ENCODE results near the gene MCHR1. TPM values are rescaled to one million over a fixed set of nuclear protein-coding genes. Genes with fewer than 3 reads are reported as not detected.
"Not testable (repeated sequence)": the region's sequence is repeated elsewhere in the genome, so short reads cannot be mapped to it uniquely, and the experiment has no call there.

MCHR1 gene
- total RNA-seq, 2 experiments from 2014 or later = not detected

DNA sequence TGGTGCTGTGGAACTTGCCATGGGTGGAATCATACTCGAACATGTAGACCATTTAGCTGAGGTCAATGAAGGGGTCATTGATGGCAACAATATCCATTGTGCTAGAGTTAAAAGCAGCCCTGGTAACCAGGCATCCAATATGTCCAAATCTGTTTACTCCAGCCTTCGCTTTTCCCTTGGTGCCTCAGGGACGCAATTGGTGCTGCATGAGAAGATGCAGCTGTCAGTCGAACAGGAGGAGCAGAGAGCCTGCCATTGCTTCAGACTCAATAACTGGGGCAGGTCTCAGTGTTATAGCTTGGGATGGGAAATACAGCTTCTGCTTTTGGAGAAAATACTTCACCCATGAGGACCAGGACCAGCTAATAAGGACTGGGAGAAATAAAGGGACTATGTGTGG, 5.0 kb upstream of the MCHR1 start:
- ChIA-PET CTCF (interaction anchor here (0.8 to 1.8 kb wide), 2 partner anchors 9 to 86 kb away, joined by 3 to 4 read pairs; no protein-coding TSS in a partner anchor), POLR2A (no interaction called here)
- peaks cover 3% of the 10 kb centered on the region for H3K27me3 Mint-ChIP-seq
- H3K27ac Mint-ChIP-seq = no peak overlapping the region
- H3K36me3 Mint-ChIP-seq (ENCODE audit: low read depth) = no peaks in the 10 kb centered on the region
- H3K9me3 Mint-ChIP-seq = no peaks in the 10 kb centered on the region
- peaks cover 6% of the 10 kb centered on the region for H3K4me1 Mint-ChIP-seq (ENCODE audit: low read depth)
- no peak for ATAC-seq
- intact Hi-C loops (cut with micrococcal nuclease) = no loop called here
- H3K4me3 Mint-ChIP-seq = no peak overlapping the region
- no peak for DNase-seq
- TF ChIP-seq, protein P1, sequence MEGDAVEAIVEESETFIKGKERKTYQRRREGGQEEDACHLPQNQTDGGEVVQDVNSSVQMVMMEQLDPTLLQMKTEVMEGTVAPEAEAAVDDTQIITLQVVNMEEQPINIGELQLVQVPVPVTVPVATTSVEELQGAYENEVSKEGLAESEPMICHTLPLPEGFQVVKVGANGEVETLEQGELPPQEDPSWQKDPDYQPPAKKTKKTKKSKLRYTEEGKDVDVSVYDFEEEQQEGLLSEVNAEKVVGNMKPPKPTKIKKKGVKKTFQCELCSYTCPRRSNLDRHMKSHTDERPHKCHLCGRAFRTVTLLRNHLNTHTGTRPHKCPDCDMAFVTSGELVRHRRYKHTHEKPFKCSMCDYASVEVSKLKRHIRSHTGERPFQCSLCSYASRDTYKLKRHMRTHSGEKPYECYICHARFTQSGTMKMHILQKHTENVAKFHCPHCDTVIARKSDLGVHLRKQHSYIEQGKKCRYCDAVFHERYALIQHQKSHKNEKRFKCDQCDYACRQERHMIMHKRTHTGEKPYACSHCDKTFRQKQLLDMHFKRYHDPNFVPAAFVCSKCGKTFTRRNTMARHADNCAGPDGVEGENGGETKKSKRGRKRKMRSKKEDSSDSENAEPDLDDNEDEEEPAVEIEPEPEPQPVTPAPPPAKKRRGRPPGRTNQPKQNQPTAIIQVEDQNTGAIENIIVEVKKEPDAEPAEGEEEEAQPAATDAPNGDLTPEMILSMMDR (IDR thresholded peaks at IDR 0.05) = no peak

DNA sequence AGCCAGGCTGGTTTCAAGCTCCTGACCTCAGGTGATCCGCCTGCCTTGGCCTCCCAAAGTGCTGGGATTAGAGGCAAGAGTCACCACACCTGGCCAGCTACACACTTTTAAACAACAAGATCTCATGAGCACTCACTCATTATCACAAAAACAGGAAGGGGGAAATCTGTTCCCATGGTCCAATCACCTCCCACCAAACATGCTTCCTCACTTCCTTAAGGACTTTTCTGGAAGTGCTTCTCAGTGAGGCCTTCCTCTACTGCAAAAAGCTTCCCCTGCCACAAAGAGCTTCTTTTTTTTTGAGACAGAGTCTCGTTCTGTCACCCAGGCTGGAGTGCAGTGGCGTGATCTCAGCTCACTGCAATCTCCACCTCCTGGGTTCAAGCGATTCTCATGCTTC, 3.1 kb upstream of the MCHR1 start:
- H3K27ac Mint-ChIP-seq; DNase-seq; H3K4me3 Mint-ChIP-seq; H3K4me1 Mint-ChIP-seq (ENCODE audit: low read depth); ATAC-seq; intact Hi-C loops (cut with micrococcal nuclease); H3K9me3 Mint-ChIP-seq; H3K36me3 Mint-ChIP-seq (ENCODE audit: low read depth): not testable (repeated sequence)
- peaks cover 20% of the 10 kb centered on the region for H3K27me3 Mint-ChIP-seq
- CTCF ChIA-PET = interaction anchor here (0.9 kb wide), 1 partner anchor 84 kb away, joined by 4 read pairs; no protein-coding TSS in a partner anchor
- POLR2A ChIA-PET = interaction anchor here (1.1 kb wide), 1 partner anchor 53 kb away, joined by 3 read pairs; no protein-coding TSS in a partner anchor

DNA sequence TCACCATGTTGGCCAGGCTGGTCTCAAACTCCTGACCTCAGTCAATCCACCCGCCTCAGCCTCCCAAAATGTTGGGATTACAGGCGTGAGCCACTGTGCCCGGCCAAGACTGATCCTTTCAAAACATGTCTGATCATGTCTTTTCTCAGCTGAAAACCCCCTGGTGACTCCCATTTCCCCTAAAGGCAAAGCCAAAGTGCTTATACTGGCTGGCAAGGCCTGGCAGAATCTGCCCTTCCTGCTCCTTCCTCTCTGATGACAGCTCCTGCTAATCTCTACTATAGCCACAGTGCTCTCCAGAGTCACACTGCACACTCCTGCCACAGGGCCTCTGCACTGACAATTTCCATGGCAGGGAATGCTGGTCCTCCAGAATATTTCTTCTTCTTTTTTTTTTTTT, 2.6 kb upstream of the MCHR1 start:
- Mint-ChIP-seq H3K4me1 (ENCODE audit: low read depth) (peaks cover 6% of the 10 kb centered on the region), H3K27me3 (peaks cover 20% of the 10 kb centered on the region), H3K4me3 (no peak overlapping the region), H3K9me3 (no peaks in the 10 kb centered on the region), H3K27ac (no peak overlapping the region), H3K36me3 (ENCODE audit: low read depth) (no peaks in the 10 kb centered on the region)
- CTCF ChIA-PET = interaction anchor here (0.9 kb wide), 1 partner anchor 83 kb away, joined by 4 read pairs; no protein-coding TSS in a partner anchor
- POLR2A ChIA-PET = no interaction called here
- no peak for DNase-seq
- TF ChIP-seq, protein P1 (IDR thresholded peaks at IDR 0.05) = no peak
- ATAC-seq = no peak
- intact Hi-C loops (cut with micrococcal nuclease) = no loop called here

DNA sequence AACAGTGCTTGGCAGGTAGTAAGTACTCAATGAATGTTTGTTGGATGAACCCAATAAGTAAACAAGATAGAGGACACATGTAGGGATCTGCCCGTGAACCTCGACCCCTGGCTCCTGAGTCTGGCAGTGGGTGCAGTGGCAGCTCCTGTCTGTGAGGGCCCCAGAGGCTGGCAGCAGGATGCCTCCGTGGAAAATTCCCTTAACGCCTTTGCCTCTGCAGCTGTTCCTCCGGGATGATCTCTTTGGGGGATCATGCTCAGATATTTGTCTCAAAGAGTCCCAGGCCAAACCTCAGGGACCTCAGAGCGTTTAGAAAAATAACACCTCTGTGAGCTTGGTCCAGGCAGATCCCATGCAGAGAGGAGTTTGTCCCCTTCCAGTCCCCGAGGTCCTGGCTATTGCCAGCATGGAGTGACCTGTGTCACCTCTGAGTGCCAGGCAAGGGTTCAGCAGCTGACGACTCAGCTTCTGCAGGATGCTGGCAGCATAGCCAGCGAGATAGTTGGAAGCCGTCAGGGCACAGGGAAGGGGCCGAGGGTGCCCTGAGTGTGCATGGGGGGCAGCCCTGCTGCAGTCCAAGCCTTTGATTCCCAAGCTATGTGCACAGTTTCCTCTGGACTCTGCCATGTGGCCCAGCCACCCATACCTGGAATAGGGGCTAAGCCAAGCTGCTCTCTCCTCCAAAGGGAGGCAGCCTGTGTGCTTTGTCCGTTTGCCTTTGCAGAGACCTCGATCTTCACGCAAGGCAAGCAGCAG, 613 bp upstream of the MCHR1 start:
- H3K4me1 Mint-ChIP-seq (ENCODE audit: low read depth) = peaks cover 24% of the 10 kb centered on the region
- no peaks in the 10 kb centered on the region for H3K36me3 Mint-ChIP-seq (ENCODE audit: low read depth)
- ATAC-seq (no peak), DNase-seq (no peak)
- intact Hi-C loops (cut with micrococcal nuclease) = no loop called here
- CTCF ChIA-PET = no interaction called here
- no peaks in the 10 kb centered on the region for H3K9me3 Mint-ChIP-seq
- TF ChIP-seq, protein P1 (IDR thresholded peaks at IDR 0.05) = no peak
- no peak overlapping the region for H3K27ac Mint-ChIP-seq
- POLR2A ChIA-PET = no interaction called here
- H3K27me3 Mint-ChIP-seq = peaks cover 20% of the 10 kb centered on the region
- H3K4me3 Mint-ChIP-seq = no peak overlapping the region

DNA sequence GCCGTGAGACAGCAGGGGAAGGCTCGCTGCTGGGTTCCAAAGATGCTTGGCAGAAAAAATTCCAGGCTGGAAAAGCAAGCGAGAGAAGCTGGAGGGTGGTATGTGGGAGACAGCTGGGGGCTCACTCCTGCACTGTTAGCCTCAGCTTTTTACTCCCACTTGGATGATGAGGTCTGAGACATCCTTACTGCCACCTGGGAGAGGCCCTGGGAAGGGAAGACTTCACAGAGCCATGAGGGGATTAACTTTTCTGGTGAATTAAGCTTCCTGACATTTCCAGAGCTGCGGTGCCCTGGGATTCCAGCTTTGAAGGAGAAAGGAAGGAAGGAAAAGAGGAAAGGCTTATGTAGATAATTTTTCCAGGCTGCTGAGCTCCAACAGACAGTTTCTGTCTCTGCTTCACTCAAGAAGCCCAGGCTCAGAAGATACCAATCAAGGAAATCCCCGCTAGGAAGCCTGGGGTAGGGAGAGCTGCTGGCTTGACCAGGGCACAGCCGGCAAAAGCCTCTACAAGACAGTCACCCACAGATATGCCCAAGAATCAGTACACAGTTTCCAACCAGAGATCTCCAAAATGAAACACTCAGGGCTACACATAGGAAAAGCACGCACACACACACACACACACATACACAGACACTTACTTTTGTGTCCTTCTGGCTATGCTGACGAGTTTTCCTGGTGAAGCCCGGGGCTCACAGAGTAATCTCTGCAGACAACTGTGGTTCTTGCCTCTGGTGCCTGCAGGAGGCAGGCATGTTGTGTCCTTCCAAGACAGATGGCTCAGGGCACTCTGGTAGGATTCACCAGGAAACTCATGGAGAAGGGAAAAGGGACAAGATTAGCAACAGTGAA, 907 bp downstream of the MCHR1 start:
- CTCF ChIA-PET = interaction anchor here (0.6 to 1.3 kb wide), 2 partner anchors 15 to 80 kb away, joined by 3 read pairs; no protein-coding TSS in a partner anchor
- POLR2A ChIA-PET = no interaction called here

More for the DNA sequence above, 907 bp downstream of the MCHR1 start:
- DNase-seq (no peak), ATAC-seq (no peak)
- intact Hi-C loops (cut with micrococcal nuclease) = loop anchor here (5.0 kb wide), 1 partner anchor 82 kb away; no protein-coding TSS in a partner anchor
- Mint-ChIP-seq H3K4me3 (no peak overlapping the region), H3K9me3 (no peaks in the 10 kb centered on the region), H3K27ac (no peak overlapping the region), H3K36me3 (ENCODE audit: low read depth) (no peaks in the 10 kb centered on the region), H3K27me3 (peaks cover 20% of the 10 kb centered on the region), H3K4me1 (ENCODE audit: low read depth) (peaks cover 30% of the 10 kb centered on the region)
- TF ChIP-seq, protein P1 (IDR thresholded peaks at IDR 0.05) = no peak
